SU-DHL-6 (cell line): ENCODE results near the gene PHKA2.

ENCODE experiments used
- CTCF ChIP-seq: fragments of 200-600 bp; sonication (generic); IDR thresholded peaks from one replicate; pipeline ENCODE4 v1.5.1; 2017; ENCODE audit warnings: antibody characterized with exemption, mild to moderate bottlenecking, low read length, moderate library complexity; ENCODE audit not compliant: insufficient read depth, poor library complexity, severe bottlenecking
- EZH2phosphoT487 ChIP-seq: fragments of 200-600 bp; sonication (generic), shearing (Covaris generic); conservative IDR thresholded peaks from 2 replicates; pipeline ENCODE4 v1.6.1; 2018; ENCODE audit warnings: mild to moderate bottlenecking, antibody characterized with exemption, low read length, moderate library complexity, mixed read lengths

DNA sequence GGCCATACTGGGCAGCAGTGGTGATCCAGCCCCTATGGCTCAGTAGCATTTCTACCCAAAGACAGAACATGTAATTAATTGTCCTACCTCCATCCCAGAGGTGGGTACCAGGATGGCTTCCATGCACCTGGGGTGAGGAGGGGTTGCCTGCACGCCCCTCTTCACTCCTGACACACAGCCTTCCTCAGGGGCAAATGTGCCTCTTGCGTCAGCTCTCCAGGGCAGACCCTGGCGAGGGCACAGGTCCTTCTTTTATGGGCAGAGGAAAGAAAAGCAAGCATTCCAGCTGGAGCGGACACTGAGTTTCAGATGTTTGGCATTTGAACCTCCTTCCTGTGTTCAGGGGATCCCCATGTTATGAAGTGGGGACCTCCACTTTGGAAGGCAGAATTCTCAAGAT is 95.6 kb downstream of the PHKA2 start:
- TF ChIP-seq CTCF (no peak), EZH2phosphoT487 (no peak)
